Suppressor macrophage treated with lipopolysaccharide for 4 hours (primary cell): ENCODE results near the gene LRRK1.

ENCODE experiments used
- DNase-seq: peaks from one replicate; pipeline ENCODE4 v3.0.0-alpha.2; 2020

Gene LRRK1

DNA sequence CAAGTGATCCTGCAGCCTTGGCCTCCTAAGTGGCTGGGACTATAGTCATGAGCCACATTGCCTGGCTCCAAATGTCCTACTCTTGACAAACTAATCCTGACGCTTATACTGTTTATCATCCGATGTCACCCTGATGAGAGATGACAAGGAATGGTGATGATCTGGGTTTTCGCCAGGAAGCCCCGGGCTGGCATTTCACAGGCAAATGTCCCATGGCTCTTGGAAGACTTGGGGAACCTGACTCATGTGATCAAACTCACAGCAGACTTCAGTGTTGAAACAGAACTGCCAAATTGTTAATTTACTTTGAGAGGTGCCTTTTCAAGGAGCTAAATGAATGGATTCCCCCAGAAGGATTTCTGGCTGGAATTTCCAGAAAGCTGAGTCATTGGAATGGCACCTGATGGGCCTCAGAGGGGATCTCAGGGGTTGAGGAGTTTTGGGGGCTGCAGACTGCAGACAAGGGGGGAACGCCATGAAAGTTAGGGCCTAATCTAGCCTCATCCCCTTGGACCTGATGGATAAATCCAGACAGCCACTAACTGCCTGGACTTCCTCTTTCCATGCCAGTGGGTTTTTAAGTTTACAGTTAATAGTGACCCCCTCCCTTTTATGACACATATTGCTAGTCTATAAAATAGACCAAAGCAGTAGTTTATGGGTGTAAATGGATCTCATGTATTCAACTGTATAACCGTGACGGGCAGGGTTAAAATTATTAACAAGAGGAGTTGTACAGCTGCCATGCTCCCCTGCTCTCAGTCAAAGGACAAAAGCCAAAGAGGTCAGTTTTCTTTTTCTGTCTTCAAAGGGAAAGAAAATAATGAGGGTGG, 186.1 kb downstream of the LRRK1 start:
- DNase-seq: peak; percentile 41

DNA sequence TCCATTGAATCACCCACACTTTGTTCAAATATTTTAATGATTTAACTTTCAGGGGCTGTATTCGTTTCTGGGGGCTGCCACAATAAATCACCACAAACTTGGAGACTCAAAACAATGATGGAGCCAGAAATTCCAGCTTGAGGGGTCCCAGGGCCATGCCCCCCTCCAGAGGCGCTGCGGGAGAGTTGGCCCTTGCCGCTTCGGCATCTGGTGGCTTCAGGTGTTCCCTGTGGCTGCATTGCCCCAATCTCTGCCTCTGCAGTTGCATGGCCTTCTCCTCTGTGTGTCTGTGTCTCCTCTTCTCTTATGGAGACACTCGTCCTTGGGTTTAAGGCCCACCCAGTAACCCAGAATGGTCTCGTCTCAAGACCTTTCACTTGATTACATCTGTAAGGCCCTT, 187.9 kb downstream of the LRRK1 start:
- no peak for DNase-seq

DNA sequence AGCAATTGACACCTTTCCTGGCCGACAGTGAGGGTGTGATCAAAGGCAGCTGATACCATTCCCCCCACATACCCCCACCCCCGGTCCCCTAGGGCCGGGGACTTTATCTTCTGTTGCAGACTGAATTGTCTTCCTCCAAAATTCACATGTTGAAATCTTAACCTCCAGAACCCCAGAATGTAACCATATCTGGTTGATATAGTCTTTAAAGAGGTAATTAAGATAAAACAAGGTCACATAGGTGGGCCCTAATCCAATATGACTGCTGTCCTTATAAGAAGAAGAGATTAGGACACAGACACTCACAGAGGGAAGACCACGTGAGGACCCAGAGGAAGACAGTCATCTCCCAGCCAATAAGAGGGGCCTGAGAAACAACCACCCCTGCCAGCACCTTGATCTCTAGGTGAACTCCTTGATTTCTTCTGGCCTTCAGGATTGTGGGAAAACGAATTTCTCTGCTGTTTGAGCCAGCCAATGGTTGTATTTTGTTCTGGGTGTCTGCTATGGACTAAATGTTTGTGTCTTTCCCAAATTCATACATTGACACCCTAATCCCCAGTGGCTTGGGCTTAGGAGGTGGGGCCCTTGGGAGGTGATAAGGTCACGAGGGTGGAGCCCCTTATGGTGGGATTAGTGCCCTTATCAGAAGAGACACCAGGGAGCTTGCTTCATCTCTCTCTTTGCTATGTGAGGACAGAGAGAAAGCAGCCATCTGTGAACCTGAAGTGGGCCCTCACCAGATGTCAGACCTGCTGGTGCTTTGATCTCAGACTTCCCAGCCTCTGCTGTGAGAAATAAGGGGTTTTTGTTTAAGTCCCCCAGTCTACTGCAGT, 188.7 kb downstream of the LRRK1 start:
- DNase-seq: no peak

DNA sequence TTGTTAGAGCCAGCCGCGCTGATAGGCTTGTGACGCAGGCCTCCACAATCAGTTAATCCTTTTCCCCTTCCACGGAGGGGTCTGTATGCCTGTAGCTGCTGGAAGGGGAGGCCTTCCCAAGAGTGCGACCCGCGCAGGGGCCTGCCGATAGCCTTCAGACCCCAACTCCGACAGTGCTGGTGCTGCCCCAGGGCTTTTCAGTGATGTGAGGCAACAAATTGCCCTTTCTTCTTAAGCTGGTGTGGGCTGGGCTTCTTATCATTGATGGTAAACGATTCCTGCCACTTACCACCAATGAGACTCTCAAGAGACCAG, 189.3 kb downstream of the LRRK1 start:
- DNase-seq: no peak

DNA sequence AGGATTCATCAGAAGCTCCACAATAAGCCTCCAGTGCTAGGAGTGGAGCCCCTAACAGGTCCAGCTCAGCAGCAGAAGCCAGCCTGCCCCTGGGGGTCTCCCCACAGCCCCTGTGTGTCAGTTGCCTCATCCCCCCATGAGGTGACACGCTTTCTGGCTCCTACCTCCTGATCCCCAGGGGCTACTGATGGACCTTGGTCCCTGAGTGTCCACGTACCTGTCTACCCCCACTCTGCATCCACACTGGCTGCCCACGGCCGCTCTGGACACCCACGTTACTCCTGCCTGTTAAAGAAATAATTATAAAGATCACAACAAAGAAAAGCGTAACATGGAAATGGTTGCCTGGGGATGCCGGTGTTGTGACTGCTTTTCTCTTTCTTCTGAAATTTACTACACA, 189.6 kb downstream of the LRRK1 start:
- DNase-seq: no peak

DNA sequence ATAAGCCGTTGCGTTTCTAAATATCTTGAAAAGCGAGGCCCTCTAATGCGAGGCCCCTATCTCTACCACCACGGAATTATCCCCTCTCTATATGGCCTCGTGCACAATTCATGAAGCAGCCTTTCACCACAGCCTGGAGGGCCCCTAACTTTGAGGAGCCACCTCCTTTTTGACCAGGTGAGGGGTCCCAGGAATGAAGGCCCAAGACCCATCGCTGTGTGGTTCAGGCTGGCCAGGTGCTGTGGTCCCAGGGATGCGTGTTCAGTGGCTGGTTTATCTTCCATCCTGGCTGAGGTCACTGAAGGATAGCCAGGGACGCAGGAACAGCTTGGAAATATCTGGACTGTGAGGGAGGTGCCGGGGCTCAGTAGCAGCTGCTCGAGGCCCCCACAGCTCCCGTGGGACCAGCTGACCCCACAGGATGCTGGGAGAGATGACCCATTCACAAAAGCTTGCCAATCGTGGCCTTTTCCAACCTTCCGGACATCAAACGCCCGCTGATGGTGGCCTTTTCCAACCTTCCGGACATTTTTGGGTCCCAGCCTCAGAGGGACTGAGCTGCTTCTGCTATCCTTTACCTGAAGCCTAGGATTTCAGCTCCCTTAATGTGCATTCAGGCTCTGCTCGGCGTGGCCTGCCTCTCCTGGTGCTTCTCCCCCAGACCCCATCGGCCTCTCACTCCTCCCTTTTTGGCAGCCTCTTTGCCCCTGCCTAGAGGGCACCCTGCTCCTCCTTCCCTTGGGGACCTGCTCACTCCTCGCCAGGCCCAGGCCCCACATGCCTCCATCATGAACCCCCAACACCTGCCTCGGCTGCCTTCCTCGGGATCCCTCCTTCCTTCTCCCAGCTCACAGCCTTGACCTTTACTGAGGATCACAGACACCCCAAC, 191.8 kb downstream of the LRRK1 start:
- DNase-seq: no peak

DNA sequence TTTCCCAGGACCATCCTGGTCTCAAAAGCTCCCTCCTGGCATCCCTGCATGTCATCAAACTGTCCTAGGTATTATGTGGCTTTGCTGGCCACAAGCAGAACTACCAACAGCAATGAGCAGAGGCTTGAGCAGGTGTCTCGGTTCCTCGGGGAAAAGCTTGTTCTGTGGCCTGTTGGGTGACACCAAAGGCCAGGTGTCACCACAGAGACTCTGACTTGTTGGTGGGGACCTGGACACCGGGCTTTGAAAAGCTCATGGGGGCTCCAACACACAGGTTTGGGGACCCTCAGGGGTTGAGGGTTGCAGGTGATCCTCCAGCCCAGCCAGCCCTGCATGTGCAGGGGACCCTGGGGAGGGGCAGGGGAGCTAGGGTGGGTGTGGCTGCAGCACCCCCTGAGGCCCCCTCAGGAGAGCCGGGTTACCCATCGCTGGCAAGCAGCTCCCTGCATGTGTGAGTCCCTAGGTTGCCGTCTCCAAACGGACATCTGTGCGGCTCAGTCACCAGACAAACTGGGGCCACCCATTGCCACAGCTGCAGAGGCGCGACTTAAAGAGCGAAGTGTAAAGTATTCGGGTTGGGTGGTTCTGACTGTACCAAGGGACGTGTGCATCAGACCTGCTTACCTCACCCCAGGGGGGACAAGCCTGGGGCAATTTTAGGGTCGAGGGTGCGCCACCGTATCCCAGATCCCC, 192.6 kb downstream of the LRRK1 start:
- no peak for DNase-seq

DNA sequence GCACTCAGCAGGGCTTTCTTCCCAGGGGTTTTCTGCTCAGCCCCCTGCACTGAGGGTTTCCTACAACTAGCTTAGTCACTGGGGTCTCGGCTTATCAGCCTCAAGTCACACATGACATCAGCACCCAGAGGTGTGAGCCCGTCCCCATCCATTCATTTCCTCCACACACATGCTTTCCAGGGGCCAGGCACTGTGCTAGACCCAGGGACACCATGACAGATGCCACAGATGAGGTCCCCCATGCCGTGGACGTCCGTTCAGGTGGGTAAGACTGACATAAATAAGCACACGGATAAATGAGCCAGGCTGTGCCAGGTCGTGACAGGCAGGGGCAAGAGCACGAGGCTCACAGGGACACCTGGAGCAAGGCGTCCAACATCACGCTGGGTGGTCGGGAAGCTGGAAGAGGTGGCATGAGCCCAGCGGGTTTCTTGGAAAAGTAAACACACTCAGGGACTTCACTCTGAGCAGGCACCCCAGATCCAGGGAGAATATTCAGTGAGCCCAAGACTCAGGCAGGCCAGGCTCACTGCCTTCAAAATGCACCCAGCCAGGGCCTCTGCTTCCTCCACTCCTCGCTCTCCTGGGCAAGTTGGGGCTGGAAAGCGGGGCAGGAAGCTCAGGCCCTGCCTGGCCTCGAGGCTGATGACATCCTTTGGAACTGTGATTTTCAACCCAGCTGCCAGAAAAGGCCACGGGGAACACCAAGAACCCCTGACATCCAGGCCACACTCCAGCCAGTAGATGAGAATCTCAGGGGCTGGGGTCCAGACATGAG, 193.4 kb downstream of the LRRK1 start:
- no peak for DNase-seq

DNA sequence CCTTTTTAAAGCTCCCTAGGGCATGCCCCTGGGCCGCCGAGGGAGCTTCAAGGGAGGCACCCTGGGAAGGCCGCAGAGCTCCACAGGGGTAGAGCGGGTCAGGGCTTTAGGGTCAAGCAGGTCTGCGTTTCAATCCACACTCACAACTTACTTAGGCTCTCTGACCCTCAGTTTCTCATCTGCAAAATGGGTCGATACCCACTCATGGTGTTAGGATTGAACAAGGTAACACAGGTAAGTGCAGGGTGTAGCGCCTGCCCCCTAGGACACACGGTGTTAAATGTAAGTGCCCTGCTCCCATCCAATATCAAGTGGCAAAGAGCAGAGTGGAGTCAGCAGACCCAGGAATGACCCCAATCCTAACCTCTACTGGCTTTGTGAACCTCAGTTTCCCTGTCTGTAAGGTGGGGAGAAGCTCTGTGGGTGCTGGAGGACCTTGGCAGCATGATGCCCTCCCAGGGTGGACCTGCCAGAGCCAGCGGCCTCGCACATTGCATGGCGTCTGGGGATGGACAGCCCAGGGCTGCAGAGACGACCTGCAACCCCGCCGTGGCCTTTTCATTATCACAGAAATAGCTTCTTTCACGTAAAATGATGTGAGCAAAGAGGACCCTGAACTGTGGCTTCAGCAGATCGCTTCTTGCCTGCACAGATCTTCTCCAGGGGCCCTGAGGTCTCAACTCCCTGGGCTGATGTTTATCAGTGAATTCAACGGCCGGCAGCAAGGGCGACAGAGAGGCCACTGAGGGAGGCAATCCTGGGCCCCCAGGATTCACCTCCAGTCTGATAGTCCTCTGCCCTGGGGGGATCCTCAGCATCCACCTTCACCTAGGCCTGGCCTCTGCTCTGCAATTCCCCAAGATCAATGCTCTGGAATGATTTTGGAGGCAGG, 194.2 kb downstream of the LRRK1 start:
- no peak for DNase-seq

DNA sequence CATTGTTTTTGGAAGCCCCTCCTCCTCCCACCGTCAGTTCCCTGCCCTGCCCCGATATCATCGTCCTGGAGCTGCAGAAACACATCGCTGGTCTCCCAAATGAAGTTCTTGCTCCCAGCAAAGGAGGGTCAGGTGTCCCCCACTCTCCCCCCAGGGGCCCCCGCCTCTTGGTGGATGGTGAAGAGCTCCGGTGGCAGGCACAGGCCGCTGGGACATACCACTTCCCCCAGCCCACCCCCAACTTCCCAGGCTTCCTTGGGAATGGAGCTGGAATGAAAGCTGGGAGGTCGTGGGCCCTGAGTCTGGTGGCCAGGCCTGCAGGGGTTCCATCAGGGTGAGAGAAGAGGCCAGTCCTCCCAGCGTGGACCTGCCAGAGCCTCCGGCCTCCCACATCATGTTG, 195.0 kb downstream of the LRRK1 start:
- no peak for DNase-seq

DNA sequence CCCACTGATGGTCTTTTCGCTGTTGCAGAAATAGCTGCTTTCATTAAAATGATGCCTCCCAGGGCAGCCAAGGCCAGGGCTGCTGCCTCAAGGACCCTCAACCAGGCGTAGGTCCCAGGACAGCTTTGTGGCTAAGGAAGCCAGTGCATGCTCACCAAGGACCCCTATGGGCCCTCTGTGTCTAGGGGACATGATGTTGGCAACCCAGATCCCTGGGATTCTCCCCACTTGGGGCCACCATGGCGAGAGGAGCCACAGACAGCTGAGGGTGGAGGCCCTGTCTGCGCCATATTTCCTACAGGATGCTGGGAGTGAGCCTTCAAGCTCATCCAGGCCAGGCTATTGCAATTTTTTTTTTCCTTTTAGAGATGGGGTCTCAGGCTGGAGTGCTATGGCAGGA, 195.5 kb downstream of the LRRK1 start:
- DNase-seq: no peak

DNA sequence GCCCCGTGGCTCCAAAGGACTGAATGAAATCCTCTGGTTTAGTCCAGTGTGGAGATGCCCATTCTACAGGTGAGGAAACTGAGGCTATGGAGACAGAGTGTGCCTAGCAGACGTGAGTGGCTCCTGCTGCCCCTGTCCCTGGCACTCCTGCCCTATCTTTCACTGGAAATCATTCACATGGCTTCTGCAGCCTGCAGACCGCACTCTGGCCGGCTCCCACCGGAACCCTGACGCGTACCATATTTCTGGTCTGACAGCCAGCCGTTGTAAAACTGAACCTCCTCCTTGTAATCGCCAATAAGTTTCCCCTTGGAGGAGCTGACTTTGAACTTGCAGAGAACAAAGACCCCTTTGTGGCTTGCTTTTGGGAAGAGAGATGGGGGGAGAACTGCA, 196.2 kb downstream of the LRRK1 start:
- no peak for DNase-seq

DNA sequence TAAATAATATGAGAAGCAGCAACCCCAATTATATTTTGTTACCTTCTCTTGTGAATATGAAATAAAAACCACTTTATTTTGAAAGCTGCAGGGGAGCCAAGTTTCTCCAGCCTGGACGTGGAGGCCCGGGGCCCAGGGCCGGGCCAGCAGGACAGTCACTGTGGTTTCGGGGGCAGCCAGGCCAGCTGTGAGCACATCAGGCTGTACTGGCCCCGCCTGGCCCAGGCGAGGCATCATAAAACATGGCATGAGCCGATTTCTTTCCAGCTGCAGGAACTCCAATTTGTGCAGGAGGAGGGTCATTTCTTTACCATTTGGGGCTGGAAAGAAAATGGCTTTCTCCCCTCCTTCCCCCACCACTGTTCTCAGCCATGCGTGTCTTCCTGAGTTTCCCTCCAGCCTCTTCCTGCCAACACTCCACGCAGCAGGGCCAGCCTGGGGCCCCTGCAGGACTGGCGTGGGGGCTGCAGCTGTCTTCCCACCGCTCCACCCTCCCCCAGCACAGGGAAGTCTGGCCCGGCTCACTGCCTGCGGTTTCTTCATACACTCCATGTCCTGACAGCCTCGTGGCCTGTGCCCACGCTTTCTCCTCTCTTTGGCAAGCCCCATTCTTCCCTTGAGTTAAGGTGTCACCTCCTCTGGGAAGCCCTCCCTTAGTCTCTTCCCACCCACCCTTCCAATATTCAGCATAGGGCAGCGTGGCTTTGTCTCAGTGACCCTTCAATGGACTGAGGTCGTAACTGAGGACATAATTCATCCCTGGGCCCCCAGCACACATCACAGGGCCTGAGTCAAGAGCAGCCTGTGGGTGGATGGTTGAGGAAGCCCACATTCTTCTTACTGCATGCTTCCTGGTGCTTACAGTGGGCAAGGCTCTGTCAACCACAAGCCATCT, 196.9 kb downstream of the LRRK1 start:
- peak; percentile 80 for DNase-seq

DNA sequence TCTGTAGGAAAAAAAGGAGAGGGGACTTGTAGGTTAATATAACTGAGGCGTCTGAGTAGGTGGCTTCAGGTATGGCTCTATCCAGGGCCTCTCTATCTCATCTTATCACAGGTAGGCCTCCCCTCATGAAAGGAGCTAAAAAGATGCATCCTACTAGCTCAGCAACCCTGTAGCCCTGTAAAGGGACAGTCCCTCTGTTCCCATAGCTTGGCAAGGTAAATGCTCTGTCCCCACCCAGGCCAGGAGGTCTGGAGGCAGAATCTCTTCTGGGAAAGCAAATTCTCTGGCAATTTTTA, 197.5 kb downstream of the LRRK1 start:
- DNase-seq: no peak

DNA sequence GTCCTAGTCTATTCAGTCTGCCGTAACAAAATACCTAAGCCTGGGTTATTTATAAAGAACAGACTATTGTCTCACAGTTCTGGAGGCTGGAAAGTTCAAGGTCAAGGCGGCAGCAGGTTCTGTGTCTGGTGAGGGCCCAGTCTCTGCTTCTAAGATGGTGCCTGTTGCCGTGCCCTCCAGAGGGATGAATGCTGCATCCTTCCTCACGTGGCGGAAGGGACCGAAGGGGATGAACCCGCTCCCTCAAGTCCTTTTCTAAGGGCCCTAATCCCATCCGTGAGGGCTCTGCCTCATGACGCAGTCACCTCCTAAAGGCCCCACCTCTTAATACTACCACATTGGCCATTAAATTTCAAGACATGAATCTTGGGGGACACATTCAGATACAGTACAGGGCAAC, 199.0 kb downstream of the LRRK1 start:
- DNase-seq: no peak

DNA sequence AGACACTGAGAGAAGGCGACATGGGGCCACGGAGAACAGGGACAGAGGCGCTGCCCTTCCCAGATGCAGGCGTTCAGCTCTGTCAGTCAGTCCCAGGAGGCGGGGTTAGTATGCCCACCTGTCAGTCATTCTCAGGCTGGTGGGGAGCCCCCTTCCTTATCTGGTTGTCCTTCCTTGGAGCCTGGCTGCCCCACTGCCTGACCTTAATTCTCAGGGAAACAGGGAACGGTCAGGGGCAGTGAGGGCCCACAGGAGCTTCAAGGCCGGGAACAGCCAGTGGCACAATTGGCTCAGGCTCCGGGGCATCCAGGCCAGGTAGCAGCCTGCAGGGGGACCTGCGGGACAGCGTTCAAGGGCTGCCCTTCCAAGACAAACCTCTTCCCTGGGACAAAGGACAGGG, 199.5 kb downstream of the LRRK1 start:
- DNase-seq: no peak

DNA sequence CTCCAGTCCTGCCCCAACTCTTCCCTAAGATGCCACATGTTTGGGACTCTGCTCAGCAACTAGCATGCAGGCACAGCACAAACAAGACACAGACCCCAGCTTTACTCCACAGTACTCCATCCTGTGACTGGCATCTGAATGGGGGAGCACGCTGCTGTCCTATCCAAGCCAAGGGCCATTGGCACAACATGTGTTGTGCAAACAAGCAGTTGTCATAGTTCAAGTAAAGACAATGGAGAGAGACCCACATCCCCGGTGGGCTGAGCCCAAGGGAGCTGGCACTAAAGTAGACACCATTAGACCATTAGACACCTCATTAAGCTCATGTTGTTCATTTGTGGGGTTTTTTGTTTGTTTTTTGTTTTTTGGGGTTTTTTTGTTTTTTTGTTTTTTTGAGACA, 200.0 kb downstream of the LRRK1 start:
- DNase-seq: no peak
